ENCODE measurements around the gene GSTCD. TPM values are rescaled to one million over a fixed set of nuclear protein-coding genes. Genes with fewer than 3 reads are reported as not detected.

GSTCD gene
- total RNA-seq, 1 experiment from 2014 or later = 23.9 TPM

DNA sequence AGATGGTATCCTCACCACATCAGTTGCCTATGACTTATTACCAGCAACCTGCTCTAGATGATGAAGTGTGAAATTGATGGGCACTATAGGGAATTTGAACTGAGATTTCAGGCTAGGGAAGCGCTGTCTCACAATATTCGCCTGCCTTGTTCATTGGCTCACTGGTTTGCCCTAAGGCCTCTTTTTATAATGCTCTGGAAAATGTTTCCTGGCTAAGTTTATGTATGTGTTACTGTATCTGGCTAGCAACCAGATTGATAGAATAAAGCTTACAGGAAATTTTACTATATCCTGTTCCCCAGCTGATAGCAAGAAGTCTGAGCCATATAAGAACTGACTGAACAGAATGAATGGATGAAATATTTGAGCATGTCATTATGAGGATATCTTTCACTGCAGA lies 71.6 kb downstream of the GSTCD start:
- TF ChIP-seq, protein P1, sequence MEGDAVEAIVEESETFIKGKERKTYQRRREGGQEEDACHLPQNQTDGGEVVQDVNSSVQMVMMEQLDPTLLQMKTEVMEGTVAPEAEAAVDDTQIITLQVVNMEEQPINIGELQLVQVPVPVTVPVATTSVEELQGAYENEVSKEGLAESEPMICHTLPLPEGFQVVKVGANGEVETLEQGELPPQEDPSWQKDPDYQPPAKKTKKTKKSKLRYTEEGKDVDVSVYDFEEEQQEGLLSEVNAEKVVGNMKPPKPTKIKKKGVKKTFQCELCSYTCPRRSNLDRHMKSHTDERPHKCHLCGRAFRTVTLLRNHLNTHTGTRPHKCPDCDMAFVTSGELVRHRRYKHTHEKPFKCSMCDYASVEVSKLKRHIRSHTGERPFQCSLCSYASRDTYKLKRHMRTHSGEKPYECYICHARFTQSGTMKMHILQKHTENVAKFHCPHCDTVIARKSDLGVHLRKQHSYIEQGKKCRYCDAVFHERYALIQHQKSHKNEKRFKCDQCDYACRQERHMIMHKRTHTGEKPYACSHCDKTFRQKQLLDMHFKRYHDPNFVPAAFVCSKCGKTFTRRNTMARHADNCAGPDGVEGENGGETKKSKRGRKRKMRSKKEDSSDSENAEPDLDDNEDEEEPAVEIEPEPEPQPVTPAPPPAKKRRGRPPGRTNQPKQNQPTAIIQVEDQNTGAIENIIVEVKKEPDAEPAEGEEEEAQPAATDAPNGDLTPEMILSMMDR (IDR thresholded peaks at IDR 0.05; ENCODE audit: unreplicated experiment) = no peak
- Mint-ChIP-seq H3K27ac (ENCODE audit: unreplicated experiment) (no peak overlapping the region), H3K27me3 (ENCODE audit: unreplicated experiment) (no peaks in the 10 kb centered on the region), H3K4me1 (ENCODE audit: low read depth, unreplicated experiment) (peaks cover 6% of the 10 kb centered on the region), H3K36me3 (ENCODE audit: insufficient read depth, unreplicated experiment) (no peaks in the 10 kb centered on the region), H3K9me3 (ENCODE audit: low read depth, unreplicated experiment) (no peaks in the 10 kb centered on the region), H3K4me3 (ENCODE audit: low read depth, unreplicated experiment) (no peak overlapping the region)
- CTCF ChIA-PET = no interaction called here
- no peak for DNase-seq
- BruUV-seq (replicated peaks) = no TSS peak
- intact Hi-C loops (cut with micrococcal nuclease; ENCODE audit: unreplicated experiment) = no loop called here

DNA sequence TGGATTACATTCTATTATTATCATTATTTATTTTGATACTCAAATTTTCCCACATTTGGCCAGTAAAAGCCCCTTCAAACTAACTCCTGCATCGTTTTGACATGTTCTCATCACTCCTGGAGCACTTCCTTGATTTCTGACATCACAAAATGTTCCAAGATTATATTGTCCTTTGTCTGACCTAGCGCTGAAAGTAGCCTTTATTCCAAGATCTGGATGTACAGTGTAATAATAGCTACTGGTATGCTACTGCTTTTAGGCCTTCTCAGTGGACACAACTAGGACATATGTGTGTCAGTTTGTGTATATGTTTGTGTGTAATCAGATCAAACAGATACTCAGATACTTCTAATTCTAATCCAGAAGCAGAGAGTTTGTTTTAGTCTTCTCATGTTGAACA lies 76.2 kb downstream of the GSTCD start:
- no peak for DNase-seq
- H3K27ac Mint-ChIP-seq (ENCODE audit: unreplicated experiment) = no peak overlapping the region
- no TSS peak for BruUV-seq (replicated peaks)
- no peaks in the 10 kb centered on the region for H3K27me3 Mint-ChIP-seq (ENCODE audit: unreplicated experiment)
- no peaks in the 10 kb centered on the region for H3K4me1 Mint-ChIP-seq (ENCODE audit: low read depth, unreplicated experiment)
- intact Hi-C loops (cut with micrococcal nuclease; ENCODE audit: unreplicated experiment) = no loop called here
- no peak overlapping the region for H3K4me3 Mint-ChIP-seq (ENCODE audit: low read depth, unreplicated experiment)
- no peaks in the 10 kb centered on the region for H3K9me3 Mint-ChIP-seq (ENCODE audit: low read depth, unreplicated experiment)
- TF ChIP-seq, protein P1 (IDR thresholded peaks at IDR 0.05; ENCODE audit: unreplicated experiment) = no peak
- no peaks in the 10 kb centered on the region for H3K36me3 Mint-ChIP-seq (ENCODE audit: insufficient read depth, unreplicated experiment)
- CTCF ChIA-PET = no interaction called here

DNA sequence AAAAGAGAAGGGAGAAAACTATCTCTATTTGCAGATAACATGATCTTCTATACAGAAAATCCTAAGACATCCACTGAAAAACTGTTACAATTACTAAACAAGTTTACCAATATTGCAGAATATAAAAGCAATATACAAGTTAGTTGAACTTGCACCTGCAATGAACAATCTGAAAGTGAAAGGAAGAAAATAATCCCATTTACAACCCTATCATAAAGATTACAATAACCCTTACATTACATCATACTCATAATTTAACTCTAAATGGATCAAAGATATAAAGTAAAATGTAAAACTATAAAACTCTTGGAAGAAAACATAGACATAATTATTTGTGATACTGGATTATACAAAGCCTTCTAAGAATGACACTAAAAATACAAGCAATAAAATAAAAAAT lies 77.2 kb downstream of the GSTCD start:
- Mint-ChIP-seq H3K36me3 (ENCODE audit: insufficient read depth, unreplicated experiment) (no peaks in the 10 kb centered on the region), H3K9me3 (ENCODE audit: low read depth, unreplicated experiment) (no peaks in the 10 kb centered on the region), H3K27me3 (ENCODE audit: unreplicated experiment) (no peaks in the 10 kb centered on the region), H3K4me3 (ENCODE audit: low read depth, unreplicated experiment) (no peak overlapping the region), H3K27ac (ENCODE audit: unreplicated experiment) (no peak overlapping the region), H3K4me1 (ENCODE audit: low read depth, unreplicated experiment) (no peaks in the 10 kb centered on the region)
- no peak for DNase-seq
- BruUV-seq (replicated peaks) = no TSS peak
- TF ChIP-seq, protein P1 (IDR thresholded peaks at IDR 0.05; ENCODE audit: unreplicated experiment) = no peak
- intact Hi-C loops (cut with micrococcal nuclease; ENCODE audit: unreplicated experiment) = no loop called here
- CTCF ChIA-PET = no interaction called here

DNA sequence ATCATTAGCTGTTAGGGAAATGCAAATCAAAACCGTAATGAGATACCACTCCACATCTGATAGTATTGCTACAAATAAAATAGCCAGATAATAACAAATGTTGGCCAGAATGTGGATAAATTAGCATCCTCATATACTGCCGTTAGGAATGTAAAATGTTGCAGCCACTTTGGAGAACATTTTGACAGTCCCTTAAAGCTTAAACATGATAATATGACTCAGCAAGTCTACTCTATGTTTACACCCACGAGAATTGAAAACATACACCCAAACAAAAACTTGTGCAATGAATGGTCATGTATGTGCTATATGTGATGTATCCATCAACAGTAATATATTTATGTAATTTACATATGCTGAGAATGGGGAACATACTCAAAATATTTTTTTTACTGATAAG lies 78.2 kb downstream of the GSTCD start:
- Mint-ChIP-seq H3K4me3 (ENCODE audit: low read depth, unreplicated experiment) (no peak overlapping the region), H3K27ac (ENCODE audit: unreplicated experiment) (no peak overlapping the region), H3K36me3 (ENCODE audit: insufficient read depth, unreplicated experiment) (no peaks in the 10 kb centered on the region), H3K4me1 (ENCODE audit: low read depth, unreplicated experiment) (no peaks in the 10 kb centered on the region), H3K9me3 (ENCODE audit: low read depth, unreplicated experiment) (no peaks in the 10 kb centered on the region), H3K27me3 (ENCODE audit: unreplicated experiment) (no peaks in the 10 kb centered on the region)
- no TSS peak for BruUV-seq (replicated peaks)
- intact Hi-C loops (cut with micrococcal nuclease; ENCODE audit: unreplicated experiment) = no loop called here
- DNase-seq = no peak
- TF ChIP-seq, protein P1 (IDR thresholded peaks at IDR 0.05; ENCODE audit: unreplicated experiment) = no peak
- CTCF ChIA-PET = no interaction called here

DNA sequence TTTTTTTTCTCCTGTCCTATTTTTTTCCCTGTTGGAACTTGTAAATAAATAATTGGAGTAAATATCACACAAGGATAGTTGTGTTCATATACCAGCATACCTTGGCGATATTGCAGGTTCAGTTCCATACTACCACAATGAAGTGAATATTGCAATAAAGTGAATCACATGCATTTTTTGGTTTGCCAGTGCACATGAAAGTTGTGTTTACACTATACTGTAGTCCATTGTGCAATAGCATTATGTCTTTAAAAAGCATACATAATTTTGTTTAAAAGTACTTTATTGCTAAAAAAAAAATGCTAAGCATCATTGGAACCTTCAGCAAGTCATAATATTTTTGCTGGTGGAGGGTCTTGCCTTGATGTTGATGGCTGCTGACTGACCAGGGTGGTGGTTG lies 88.6 kb downstream of the GSTCD start:
- no peak overlapping the region for H3K27ac Mint-ChIP-seq (ENCODE audit: unreplicated experiment)
- BruUV-seq (replicated peaks) = no TSS peak
- CTCF ChIA-PET = no interaction called here
- H3K4me3 Mint-ChIP-seq (ENCODE audit: low read depth, unreplicated experiment) = no peak overlapping the region
- DNase-seq = no peak
- no peaks in the 10 kb centered on the region for H3K4me1 Mint-ChIP-seq (ENCODE audit: low read depth, unreplicated experiment)
- intact Hi-C loops (cut with micrococcal nuclease; ENCODE audit: unreplicated experiment) = no loop called here
- TF ChIP-seq, protein P1 (IDR thresholded peaks at IDR 0.05; ENCODE audit: unreplicated experiment) = no peak
- no peaks in the 10 kb centered on the region for H3K27me3 Mint-ChIP-seq (ENCODE audit: unreplicated experiment)
- peaks cover 2% of the 10 kb centered on the region for H3K9me3 Mint-ChIP-seq (ENCODE audit: low read depth, unreplicated experiment)
- H3K36me3 Mint-ChIP-seq (ENCODE audit: insufficient read depth, unreplicated experiment) = no peaks in the 10 kb centered on the region

Measured in Calu3 (cell line).